COLO829 (cell line): ENCODE results near the gene SLC44A2.
A peak's percentile ranks its signal among the peaks of the same experiment; 100 is the strongest.

ENCODE experiments used
- DNase-seq: peaks from one replicate; pipeline ENCODE4 v3.0.0; 2012; ENCODE audit warnings: low spot score

The SLC44A2 gene

GRCh38 chr19:10625003-10625761, at the start of gene SLC44A2:
Gene SLC44A2, plus strand, starts transcription at chr19:10625553. Its CDS starts 81 bp downstream, at chr19:10625634.
- DNase-seq: peak; percentile 21

GRCh38 chr19:10577951-10578350, 47.4 kb upstream of the SLC44A2 start:
- DNase-seq: no peak

DNA sequence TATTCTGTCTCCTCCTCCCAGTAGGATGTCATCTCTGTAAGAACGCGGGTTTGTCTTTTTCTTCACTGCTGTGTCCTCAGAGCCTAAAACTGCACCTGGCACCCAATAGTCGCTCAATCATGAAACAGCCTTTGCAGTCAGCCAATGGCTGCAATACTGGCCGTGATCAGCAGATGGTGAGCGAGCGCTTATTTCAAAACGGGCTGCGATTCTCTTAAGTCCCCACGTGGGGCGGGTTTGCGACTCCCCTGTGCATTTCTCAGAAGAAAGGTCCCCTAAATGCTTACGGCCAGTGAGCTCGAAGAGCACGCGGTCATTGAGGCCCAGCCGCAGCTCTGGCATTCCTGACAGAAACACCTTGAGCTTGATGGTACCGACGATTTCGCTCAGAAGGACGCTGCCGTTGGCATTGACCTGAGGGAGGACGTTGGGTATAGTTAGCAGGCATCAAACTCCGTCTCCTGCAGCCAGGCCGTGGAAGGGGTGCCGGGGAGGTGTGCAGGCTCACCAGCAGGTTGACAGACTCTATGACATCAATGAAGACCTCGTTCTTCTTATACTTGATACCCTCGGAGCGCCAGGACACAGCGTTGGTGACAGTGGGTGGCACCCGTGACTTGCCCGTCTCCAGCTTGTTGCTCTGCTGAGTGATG, 44.2 kb upstream of the SLC44A2 start:
- DNase-seq: peak; percentile 83

DNA sequence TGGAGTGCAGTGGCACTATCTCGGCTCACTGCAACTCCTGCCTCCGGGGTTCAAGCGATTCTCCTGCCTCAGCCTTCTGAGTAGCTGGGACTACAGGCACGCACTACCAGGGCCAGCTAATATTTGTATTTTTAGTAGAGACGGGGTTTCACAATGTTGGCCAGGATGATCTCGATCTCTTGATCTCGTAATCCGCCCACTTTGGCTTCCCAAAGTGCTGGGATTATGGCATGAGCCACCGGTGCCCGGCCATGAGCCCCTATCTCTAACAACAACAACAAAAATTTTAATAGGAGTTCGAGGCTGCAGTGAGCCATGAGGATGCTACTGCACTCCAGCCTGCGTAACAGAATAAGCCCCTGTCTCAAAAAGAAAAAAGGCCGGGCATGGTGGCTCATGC, 43.3 kb upstream of the SLC44A2 start:
- DNase-seq: no peak

GRCh38 chr19:10583036-10583776, 42.1 kb upstream of the SLC44A2 start:
- DNase-seq: no peak

DNA sequence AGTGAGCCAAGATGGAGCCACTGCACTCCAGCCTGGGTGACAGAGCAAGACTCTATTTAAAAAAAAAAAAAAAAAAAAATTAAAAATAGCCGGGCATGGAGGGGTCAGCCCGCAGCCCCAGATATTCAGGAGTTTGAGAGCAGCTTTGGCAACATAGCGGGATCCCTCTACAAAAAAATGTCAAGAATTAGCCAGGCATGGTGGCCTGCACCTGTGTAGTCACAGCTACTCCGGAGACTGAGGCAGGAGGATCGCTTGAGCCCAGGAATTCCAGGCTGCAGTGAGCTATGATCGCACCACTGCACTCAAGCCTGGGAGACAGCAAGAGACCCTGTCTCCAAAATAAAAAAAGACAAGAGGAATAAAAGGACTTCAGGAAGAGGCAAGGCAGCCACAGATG, 39.0 kb upstream of the SLC44A2 start:
- no peak for DNase-seq

DNA sequence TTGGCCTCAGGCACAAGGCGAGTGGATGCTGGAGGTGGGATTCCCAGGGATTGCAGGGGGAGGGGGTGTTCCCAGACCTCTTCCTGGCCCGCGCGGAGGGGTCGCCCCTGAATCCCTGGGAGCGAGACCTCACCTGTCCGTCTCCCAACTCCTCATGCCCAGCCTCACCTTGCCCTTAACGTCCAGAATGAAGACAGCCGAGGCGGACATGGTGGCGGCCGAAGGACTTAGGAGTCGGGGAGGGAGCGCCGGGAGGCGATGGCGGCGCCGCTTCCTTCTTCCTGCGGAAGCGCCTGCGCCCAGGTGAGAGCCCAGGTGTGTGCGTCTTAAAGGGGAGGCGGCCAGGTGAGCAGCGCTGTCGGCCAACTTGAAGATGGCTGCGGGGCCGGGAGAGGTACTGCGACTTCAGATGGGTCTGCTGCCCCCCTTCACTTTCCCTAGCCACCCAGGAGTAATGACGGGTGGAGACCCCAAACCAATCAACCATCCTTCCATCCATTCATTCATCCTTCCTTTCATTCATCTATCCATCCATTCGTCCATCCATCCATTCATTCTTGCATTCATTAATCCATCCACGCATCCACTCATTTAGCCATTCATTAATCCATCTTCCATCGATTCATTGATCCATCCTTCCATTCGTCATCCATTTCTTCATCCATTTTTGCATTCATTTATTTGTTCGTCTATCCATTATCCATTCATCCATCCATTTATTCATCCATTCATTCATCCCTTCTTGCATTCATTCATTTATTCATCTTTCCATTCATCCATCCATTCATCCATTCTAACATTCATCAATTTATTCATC, 38.1 kb upstream of the SLC44A2 start, which contains the start of gene AP1M2:
AP1M2 (minus strand) TSS at position 291 of the 817 bp plus-strand sequence; CDS start at position 210, 81 bp downstream.
- no peak for DNase-seq

DNA sequence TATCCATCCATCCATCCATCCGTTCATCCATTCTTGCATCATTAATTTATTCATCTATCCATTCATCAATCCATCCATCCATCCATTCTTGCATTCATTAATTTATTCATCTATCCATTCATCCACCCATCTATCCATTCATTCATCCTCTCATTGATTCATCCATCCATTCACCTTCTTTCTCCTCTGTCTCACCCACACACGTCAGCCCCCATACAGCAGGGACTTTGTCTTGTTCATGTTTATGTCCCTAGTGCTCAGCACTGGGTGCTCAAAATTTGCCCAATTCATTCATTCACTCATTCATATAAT, 37.6 kb upstream of the SLC44A2 start:
- no peak for DNase-seq

- no peak for DNase-seq
Measured at GRCh38 chr19:10593148-10593547, 32.2 kb upstream of the SLC44A2 start.

- peak; percentile 75 for DNase-seq
Measured at GRCh38 chr19:10593820-10594637, 31.3 kb upstream of the SLC44A2 start.

GRCh38 chr19:10600149-10600548, 25.2 kb upstream of the SLC44A2 start:
- DNase-seq: no peak

DNA sequence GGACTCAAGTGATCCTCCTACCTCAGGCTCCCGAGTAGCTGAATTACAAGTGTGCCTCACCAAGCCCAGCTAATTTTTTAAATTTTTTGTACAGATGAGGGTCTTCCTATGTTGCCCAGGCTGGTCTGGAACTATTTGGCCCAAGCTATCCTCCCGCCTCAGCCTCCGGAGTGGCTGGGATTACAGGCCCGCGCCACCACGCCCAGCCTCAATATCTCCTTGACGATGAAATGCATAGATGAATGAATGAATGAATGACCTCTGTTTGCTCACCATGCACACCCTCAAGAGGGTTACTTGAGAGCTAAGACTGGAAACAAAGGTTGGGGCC, 23.4 kb upstream of the SLC44A2 start:
- no peak for DNase-seq

DNA sequence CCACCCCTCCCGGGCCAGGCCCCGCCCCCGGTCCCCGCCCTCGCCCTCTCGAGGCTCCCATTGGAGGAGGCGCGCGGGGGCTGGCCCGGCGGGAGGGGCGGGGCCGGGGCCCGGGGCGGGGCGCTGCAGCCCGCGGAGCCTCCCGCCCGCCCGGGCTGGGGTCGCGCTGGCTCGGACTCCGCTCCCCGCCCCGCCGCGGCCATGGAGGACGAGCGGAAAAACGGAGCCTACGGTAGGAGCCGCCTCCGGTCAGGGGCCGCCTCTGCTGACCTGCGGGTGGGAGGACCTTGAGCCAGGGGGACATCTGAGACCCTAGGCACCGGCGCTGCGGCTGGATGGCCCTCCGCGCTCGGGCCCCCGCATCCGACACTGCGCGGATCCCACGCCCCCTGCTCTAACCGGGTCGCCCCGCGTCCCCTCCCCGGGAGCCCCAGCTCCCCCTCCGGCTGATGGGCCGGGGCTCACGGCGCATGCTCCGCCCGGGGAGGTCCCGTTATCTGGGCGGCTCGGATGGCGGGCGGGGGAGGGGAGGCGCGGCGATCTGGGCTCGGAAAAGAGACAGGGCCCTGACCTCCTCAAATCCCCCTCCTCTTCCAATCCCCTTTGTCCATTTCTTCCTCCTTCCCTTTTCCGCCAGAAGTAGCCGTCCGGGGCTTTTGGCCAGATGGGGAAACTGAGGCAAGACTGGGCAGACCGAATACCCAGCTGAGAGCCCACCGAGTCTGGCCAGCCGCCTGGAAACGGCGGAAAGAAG, 22.8 kb upstream of the SLC44A2 start:
- DNase-seq: peak; percentile 85

GRCh38 chr19:10603084-10603872, 22.1 kb upstream of the SLC44A2 start:
- no peak for DNase-seq

- DNase-seq: no peak
Measured at GRCh38 chr19:10603873-10604459, 21.4 kb upstream of the SLC44A2 start.

GRCh38 chr19:10604460-10604980, 20.8 kb upstream of the SLC44A2 start:
- no peak for DNase-seq

GRCh38 chr19:10611907-10612306, 13.4 kb upstream of the SLC44A2 start:
- no peak for DNase-seq

- no peak for DNase-seq
Measured at GRCh38 chr19:10612499-10613119, 12.7 kb upstream of the SLC44A2 start.
